WTC11 (cell line): ENCODE results near the gene MMP23B. TPM values are rescaled to one million over a fixed set of nuclear protein-coding genes. Genes with fewer than 3 reads are reported as not detected.
"Not testable (repeated sequence)": the region's sequence is repeated elsewhere in the genome, so short reads cannot be mapped to it uniquely, and the experiment has no call there.

ENCODE experiments used
- ATAC-seq: fragments of 200-7000 bp; cut with Tn5 transposase; 2 replicates; pipeline ENCODE4 v1.10.0; 2021; ENCODE audit warnings: mild to moderate bottlenecking, moderate library complexity
- CTCF ChIA-PET: fragments of 300-600 bp; sonication (Branson Sonifier 250); formaldehyde crosslinking; loops from one replicate; lab custom pipeline; 2021; ENCODE audit warnings: antibody characterized with exemption; lab: Charles Lee
- POLR2A ChIA-PET: fragments of 350-600 bp; sonication (Branson Sonifier 250); formaldehyde crosslinking; loops from one replicate; lab custom pipeline; 2021; ENCODE audit warnings: antibody characterized with exemption; lab: Charles Lee
- DNase-seq: peaks from one replicate; pipeline ENCODE4 v3.0.0; 2021; ENCODE audit warnings: low spot score
- H3K27ac Mint-ChIP-seq: 2 replicates; pipeline ENCODE4 v1.8.0; 2021; ENCODE audit warnings: mixed read lengths
- H3K27me3 Mint-ChIP-seq: 2 replicates; pipeline ENCODE4 v1.8.0; 2021; ENCODE audit warnings: low read depth, mild to moderate bottlenecking, moderate library complexity, mixed read lengths
- H3K36me3 Mint-ChIP-seq: 2 replicates; pipeline ENCODE4 v1.8.0; 2021; ENCODE audit warnings: mixed read lengths
- H3K4me1 Mint-ChIP-seq: 2 replicates; pipeline ENCODE4 v1.8.0; 2022; ENCODE audit warnings: mixed read lengths
- H3K4me3 Mint-ChIP-seq: 2 replicates; pipeline ENCODE4 v1.8.0; 2021; ENCODE audit warnings: mild to moderate bottlenecking, moderate library complexity, mixed read lengths
- H3K9me3 Mint-ChIP-seq: 2 replicates; pipeline ENCODE4 v1.8.0; 2021; ENCODE audit warnings: mixed read lengths
- ATF1 ChIP-seq: sonication (generic); formaldehyde crosslinking; IDR thresholded peaks from 2 replicates; pipeline ENCODE4 v1.8.1; 2023; ENCODE audit warnings: mild to moderate bottlenecking, moderate library complexity, missing genetic modification reagents
- ATF2 ChIP-seq: sonication (generic); formaldehyde crosslinking; IDR thresholded peaks from 2 replicates; pipeline ENCODE4 v1.8.1; 2022; ENCODE audit warnings: low read depth, missing genetic modification reagents, borderline replicate concordance
- CREB1 ChIP-seq: sonication (generic); formaldehyde crosslinking; IDR thresholded peaks from 2 replicates; pipeline ENCODE4 v1.8.0; 2023; ENCODE audit warnings: mild to moderate bottlenecking, missing genetic modification reagents
- CTCF ChIP-seq: fragments of 200-600 bp; IDR thresholded peaks from 2 replicates; pipeline ENCODE4 v1.8.0; 2022; ENCODE audit warnings: antibody characterized with exemption
- FOXP1 ChIP-seq: sonication (generic); formaldehyde crosslinking; IDR thresholded peaks from 2 replicates; pipeline ENCODE4 v1.8.0; 2022; ENCODE audit warnings: missing genetic modification reagents, mild to moderate bottlenecking, moderate library complexity, borderline replicate concordance
- FOXP4 ChIP-seq: sonication (generic); formaldehyde crosslinking; IDR thresholded peaks from 2 replicates; pipeline ENCODE4 v1.8.0; 2022; ENCODE audit warnings: mild to moderate bottlenecking, missing genetic modification reagents
- HMGA2 ChIP-seq: fragments of 250-450 bp; sonication (Bioruptor Pico); IDR thresholded peaks from 2 replicates; pipeline ENCODE4 v1.4.0; 2021; ENCODE audit warnings: mild to moderate bottlenecking, moderate library complexity
- JAZF1 ChIP-seq: fragments of 250-450 bp; sonication (Bioruptor Pico); IDR thresholded peaks from 2 replicates; pipeline ENCODE4 v1.9.0; 2021; ENCODE audit warnings: moderate library complexity, mild to moderate bottlenecking, inconsistent platforms
- MLX ChIP-seq: sonication (generic); formaldehyde crosslinking; IDR thresholded peaks from 2 replicates; pipeline ENCODE4 v1.8.1; 2023; ENCODE audit warnings: mild to moderate bottlenecking, missing genetic modification reagents, moderate library complexity
- PRRX2 ChIP-seq: fragments of 250-450 bp; sonication (Bioruptor Pico); IDR thresholded peaks from 2 replicates; pipeline ENCODE4 v1.8.0; 2021; ENCODE audit warnings: mild to moderate bottlenecking
- TCF7 ChIP-seq: sonication (generic); formaldehyde crosslinking; IDR thresholded peaks from 2 replicates; pipeline ENCODE4 v1.8.0; 2022; ENCODE audit warnings: mild to moderate bottlenecking, low read depth, missing genetic modification reagents, moderate library complexity
- ZNF263 ChIP-seq: sonication (generic); formaldehyde crosslinking; IDR thresholded peaks from 2 replicates; pipeline ENCODE4 v1.8.1; 2022; ENCODE audit warnings: low read depth, mild to moderate bottlenecking, moderate library complexity, missing genetic modification reagents
- ZNF416 ChIP-seq: fragments of 250-450 bp; sonication (Bioruptor Pico); IDR thresholded peaks from 2 replicates; pipeline ENCODE4 v1.9.0; 2021; ENCODE audit warnings: mild to moderate bottlenecking, inconsistent platforms
- ZNF512 ChIP-seq: sonication (generic); formaldehyde crosslinking; IDR thresholded peaks from 2 replicates; pipeline ENCODE4 v1.8.1; 2022; ENCODE audit warnings: missing genetic modification reagents, borderline replicate concordance
- total RNA-seq: library from RNA; stranded (reverse); gene quantifications from 3 replicates; pipeline ENCODE4 v1.2.3, GENCODE V29; 2021

MMP23B gene
- total RNA-seq, 1 experiment from 2014 or later, result 20.0 TPM

- H3K9me3 Mint-ChIP-seq, H3K27ac Mint-ChIP-seq, ATAC-seq, POLR2A ChIA-PET, H3K4me3 Mint-ChIP-seq, H3K27me3 Mint-ChIP-seq, H3K4me1 Mint-ChIP-seq, CTCF ChIA-PET, DNase-seq: not testable (repeated sequence)
- H3K36me3 Mint-ChIP-seq, result peaks cover 12% of the 10 kb centered on the region
Measured at GRCh38 chr1:1662830-1663560, 31.0 kb downstream of the MMP23B start.

GRCh38 chr1:1664318-1664717 lies 32.3 kb downstream of the MMP23B start:
- peaks cover 15% of the 10 kb centered on the region for H3K36me3 Mint-ChIP-seq
- H3K27ac Mint-ChIP-seq, H3K9me3 Mint-ChIP-seq, H3K4me1 Mint-ChIP-seq, DNase-seq, H3K27me3 Mint-ChIP-seq, POLR2A ChIA-PET, H3K4me3 Mint-ChIP-seq, ATAC-seq: not testable (repeated sequence)
- CTCF ChIA-PET, result interaction anchor here (2.2 kb wide), 1 partner anchor 15 kb away, joined by 48 read pairs; no protein-coding TSS in a partner anchor

- Mint-ChIP-seq H3K36me3 (peaks cover 15% of the 10 kb centered on the region), H3K27me3 (no peaks in the 10 kb centered on the region), H3K9me3 (no peaks in the 10 kb centered on the region), H3K4me3 (no peak overlapping the region), H3K27ac (no peak overlapping the region), H3K4me1 (no peaks in the 10 kb centered on the region)
- DNase-seq (no peak), ATAC-seq (no peak)
- CTCF ChIA-PET, result interaction anchor here (0.9 to 2.2 kb wide), 9 partner anchors 12 to 201 kb away, joined by 3 to 48 read pairs (median 5); partner anchors contain the start of genes CDK11A and MIB2
- TF ChIP-seq TCF7 (CRISPR knock-in tag), result no peak
- POLR2A ChIA-PET, result no interaction called here
Measured at GRCh38 chr1:1664941-1665814, 33.2 kb downstream of the MMP23B start.

- CTCF ChIA-PET, result interaction anchor here (0.6 to 2.2 kb wide), 15 partner anchors 12 to 255 kb away, joined by 3 to 48 read pairs (median 3); partner anchors contain the start of genes CDK11A and MIB2
- H3K4me3 Mint-ChIP-seq, result no peak overlapping the region
- TF ChIP-seq FOXP1, result no peak
- TF ChIP-seq CTCF, result peak; percentile 48; the same call in 1 of the 2 replicates
- peak; percentile 72 for DNase-seq
- ATAC-seq, result peak; percentile 80
- POLR2A ChIA-PET, result no interaction called here
- H3K27me3 Mint-ChIP-seq, result no peaks in the 10 kb centered on the region
- H3K27ac Mint-ChIP-seq, result no peak overlapping the region
- no peaks in the 10 kb centered on the region for H3K4me1 Mint-ChIP-seq
- no peaks in the 10 kb centered on the region for H3K9me3 Mint-ChIP-seq
- peaks cover 19% of the 10 kb centered on the region for H3K36me3 Mint-ChIP-seq
Measured at GRCh38 chr1:1665815-1666251, 33.9 kb downstream of the MMP23B start.

GRCh38 chr1:1666526-1666925 lies 34.6 kb downstream of the MMP23B start:
- no peaks in the 10 kb centered on the region for H3K27me3 Mint-ChIP-seq
- H3K36me3 Mint-ChIP-seq, result peaks cover 25% of the 10 kb centered on the region
- H3K4me1 Mint-ChIP-seq, result no peaks in the 10 kb centered on the region
- DNase-seq (no peak), ATAC-seq (no peak)
- H3K9me3 Mint-ChIP-seq, result no peaks in the 10 kb centered on the region
- no peak overlapping the region for H3K4me3 Mint-ChIP-seq
- ChIA-PET POLR2A (no interaction called here), CTCF (interaction anchor here (0.7 to 2.2 kb wide), 7 partner anchors 12 to 52 kb away, joined by 3 to 48 read pairs (median 6); partner anchors contain the start of gene MIB2)
- no peak overlapping the region for H3K27ac Mint-ChIP-seq
- TF ChIP-seq ZNF512 (CRISPR knock-in tag) (no peak), FOXP4 (CRISPR knock-in tag) (no peak), ATF2 (CRISPR knock-in tag) (no peak), ZNF263 (no peak), MLX (CRISPR knock-in tag) (no peak), ZNF416 (CRISPR knock-in tag) (no peak), HMGA2 (no peak), ATF1 (CRISPR knock-in tag) (no peak), CREB1 (CRISPR knock-in tag) (no peak), JAZF1 (CRISPR knock-in tag) (no peak), PRRX2 (CRISPR knock-in tag) (no peak)
